ENCODE data around the gene FOXK1. TPM values are rescaled to one million over a fixed set of nuclear protein-coding genes. Genes with fewer than 3 reads are reported as not detected.

Gene FOXK1
- total and polyA plus RNA-seq, 2 donors (not counting 1 experiment from before 2014, with no cell fraction given), result 5.2 to 26.9 TPM

- H3K79me2 ChIP-seq (ENCODE audit: control insufficient read depth, insufficient read depth, low read length), result no peaks in the 10 kb centered on the region
- no peak overlapping the region for H3K9ac ChIP-seq (ENCODE audit: insufficient read depth, low read length)
- H3K4me2 ChIP-seq (ENCODE audit: extremely low read depth, insufficient read depth, low read length), result no peak overlapping the region
- H3K4me1 ChIP-seq (ENCODE audit: control insufficient read depth, extremely low read depth, insufficient read depth, low read length), result peaks cover 16% of the 10 kb centered on the region
- H3K4me3 ChIP-seq (replicated peaks in 1 of 4; ENCODE audit: control extremely low read depth in 1 of 4, insufficient read depth in 1 of 4, low read depth in 3 of 4, low read length in 4 of 4), result no peak overlapping the region
- no peaks in the 10 kb centered on the region for H3K9me3 ChIP-seq (ENCODE audit: control insufficient read depth, insufficient read depth, low read depth, low read length)
- TF ChIP-seq EZH2 (IDR thresholded peaks at IDR 0.05; ENCODE audit: low read length, missing control alignments) (no peak), CTCF (conservative IDR thresholded peaks at IDR 0.05 in 1 of 2, IDR thresholded peaks at IDR 0.05 in 1 of 2; ENCODE audit: low read depth in 1 of 2, low read length in 2 of 2) (no peak)
- no peaks in the 10 kb centered on the region for H4K20me1 ChIP-seq (ENCODE audit: control insufficient read depth, extremely low read depth, insufficient read depth, low read length)
- peak; percentile 97 to 99 for DNase-seq (ENCODE audit: low read depth in 2 of 2)
- H3K36me3 ChIP-seq (ENCODE audit: control insufficient read depth, insufficient read depth, low read length), result no peaks in the 10 kb centered on the region
- H3K27me3 ChIP-seq (ENCODE audit: control insufficient read depth, insufficient read depth, low read length), result no peaks in the 10 kb centered on the region
- H3K27ac ChIP-seq (ENCODE audit: insufficient read depth, low read length), result peak overlapping the region; percentile 58
- H2AFZ ChIP-seq (ENCODE audit: low read length), result no peak overlapping the region
Measured at GRCh38 chr7:4665661-4666060, 16.4 kb upstream of the FOXK1 start.

DNA sequence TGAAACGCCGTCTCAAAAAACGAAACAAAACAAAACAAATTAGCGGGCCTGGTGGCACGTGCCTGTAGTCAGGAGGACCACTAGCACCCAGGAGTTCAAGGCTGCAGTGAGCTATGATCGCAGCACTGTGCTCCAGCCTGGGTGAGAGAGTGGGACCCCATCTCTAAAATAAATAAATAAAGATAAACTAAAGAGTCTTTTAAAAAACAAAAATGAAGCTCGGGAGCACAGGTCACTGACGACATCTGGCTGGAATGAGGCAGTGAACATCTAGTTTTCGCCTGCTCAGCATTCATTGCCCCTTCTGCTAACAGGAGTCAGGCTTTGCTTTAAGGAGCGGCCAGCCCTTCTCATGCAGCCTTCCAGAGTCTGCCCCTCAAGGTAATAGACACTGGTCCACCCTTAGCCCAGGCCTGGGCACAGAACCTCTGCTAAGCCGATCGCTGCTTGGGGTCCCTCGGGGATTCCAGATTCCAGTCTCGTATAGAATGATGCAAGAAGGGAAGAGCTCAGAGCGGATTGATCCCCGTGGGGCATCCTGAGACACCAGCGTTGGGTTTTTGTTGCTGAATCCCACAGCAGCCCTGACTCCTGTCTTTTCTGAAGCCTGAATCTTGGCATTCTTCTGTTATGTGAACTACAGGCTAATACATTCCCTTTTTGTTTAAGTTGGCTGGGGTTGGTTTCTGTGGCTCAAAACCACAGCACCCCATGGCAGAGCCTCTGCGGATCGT lies 14.2 kb upstream of the FOXK1 start:
- Histone ChIP-seq H3K4me3 (replicated peaks in 1 of 4; ENCODE audit: control extremely low read depth in 1 of 4, insufficient read depth in 1 of 4, low read depth in 3 of 4, low read length in 4 of 4) (no peak overlapping the region), H3K4me1 (ENCODE audit: control insufficient read depth, extremely low read depth, insufficient read depth, low read length) (peaks cover 14% of the 10 kb centered on the region), H3K27ac (ENCODE audit: insufficient read depth, low read length) (peak overlapping the region; percentile 73), H3K36me3 (ENCODE audit: control insufficient read depth, insufficient read depth, low read length) (no peaks in the 10 kb centered on the region), H4K20me1 (ENCODE audit: control insufficient read depth, extremely low read depth, insufficient read depth, low read length) (no peaks in the 10 kb centered on the region), H3K27me3 (ENCODE audit: control insufficient read depth, insufficient read depth, low read length) (no peaks in the 10 kb centered on the region), H3K79me2 (ENCODE audit: control insufficient read depth, insufficient read depth, low read length) (no peaks in the 10 kb centered on the region), H3K9me3 (ENCODE audit: control insufficient read depth, insufficient read depth, low read depth, low read length) (no peaks in the 10 kb centered on the region), H2AFZ (ENCODE audit: low read length) (peak overlapping the region; percentile 41), H3K9ac (ENCODE audit: insufficient read depth, low read length) (peak overlapping the region; percentile 23), H3K4me2 (ENCODE audit: extremely low read depth, insufficient read depth, low read length) (peak overlapping the region; percentile 71)
- no peak for TF ChIP-seq EZH2 (IDR thresholded peaks at IDR 0.05; ENCODE audit: low read length, missing control alignments)
- no peak for TF ChIP-seq CTCF (conservative IDR thresholded peaks at IDR 0.05 in 1 of 2, IDR thresholded peaks at IDR 0.05 in 1 of 2; ENCODE audit: low read depth in 1 of 2, low read length in 2 of 2)
- DNase-seq (ENCODE audit: low read depth in 2 of 2), result peak; percentile 87 to 98

- Histone ChIP-seq H3K36me3 (ENCODE audit: control insufficient read depth, insufficient read depth, low read length) (no peaks in the 10 kb centered on the region), H2AFZ (ENCODE audit: low read length) (peak overlapping the region; percentile 41), H3K9ac (ENCODE audit: insufficient read depth, low read length) (peak overlapping the region; percentile 23), H3K27ac (ENCODE audit: insufficient read depth, low read length) (peak overlapping the region; percentile 73), H3K4me1 (ENCODE audit: control insufficient read depth, extremely low read depth, insufficient read depth, low read length) (peaks cover 14% of the 10 kb centered on the region), H4K20me1 (ENCODE audit: control insufficient read depth, extremely low read depth, insufficient read depth, low read length) (no peaks in the 10 kb centered on the region), H3K79me2 (ENCODE audit: control insufficient read depth, insufficient read depth, low read length) (no peaks in the 10 kb centered on the region), H3K4me2 (ENCODE audit: extremely low read depth, insufficient read depth, low read length) (peak overlapping the region; percentile 71), H3K27me3 (ENCODE audit: control insufficient read depth, insufficient read depth, low read length) (no peaks in the 10 kb centered on the region), H3K9me3 (ENCODE audit: control insufficient read depth, insufficient read depth, low read depth, low read length) (no peaks in the 10 kb centered on the region), H3K4me3 (replicated peaks in 1 of 4; ENCODE audit: control extremely low read depth in 1 of 4, insufficient read depth in 1 of 4, low read depth in 3 of 4, low read length in 4 of 4) (no peak overlapping the region)
- no peak for DNase-seq (ENCODE audit: low read depth in 2 of 2)
- TF ChIP-seq CTCF (conservative IDR thresholded peaks at IDR 0.05 in 1 of 2, IDR thresholded peaks at IDR 0.05 in 1 of 2; ENCODE audit: low read depth in 1 of 2, low read length in 2 of 2), result no peak
- no peak for TF ChIP-seq EZH2 (IDR thresholded peaks at IDR 0.05; ENCODE audit: low read length, missing control alignments)
Measured at GRCh38 chr7:4668510-4668847, 13.6 kb upstream of the FOXK1 start.

All from fibroblast of lung (primary cell).